SH-SY5Y (cell line): Measurements from ENCODE around the gene PPFIBP2.

Experiments
- GATA2 ChIP-seq: IDR thresholded peaks from 2 replicates; pipeline ENCODE4 v1.6.1; 2011; ENCODE audit warnings: mild to moderate bottlenecking, low read depth, low read length
- GATA3 ChIP-seq: IDR thresholded peaks from 2 replicates; pipeline ENCODE4 v1.6.1; 2011; ENCODE audit warnings: low read depth, mild to moderate bottlenecking, low read length, moderate library complexity

PPFIBP2 gene

GRCh38 chr11:7530013-7530640 lies 16.3 kb downstream of the PPFIBP2 start:
- TF ChIP-seq GATA3: no peak

GRCh38 chr11:7531011-7531410 lies 17.2 kb downstream of the PPFIBP2 start:
- TF ChIP-seq GATA2 (no peak), GATA3 (no peak)

- no peak for TF ChIP-seq GATA3
- no peak for TF ChIP-seq GATA2
Measured at GRCh38 chr11:7532405-7533145, 18.8 kb downstream of the PPFIBP2 start.

GRCh38 chr11:7533199-7534041 lies 19.6 kb downstream of the PPFIBP2 start:
- TF ChIP-seq GATA2: no peak
- TF ChIP-seq GATA3: no peak

- TF ChIP-seq GATA2: no peak
- TF ChIP-seq GATA3: no peak
Measured at GRCh38 chr11:7534042-7534378, 20.2 kb downstream of the PPFIBP2 start.

GRCh38 chr11:7536100-7536499 lies 22.3 kb downstream of the PPFIBP2 start:
- TF ChIP-seq GATA2 (no peak), GATA3 (no peak)

- TF ChIP-seq GATA3 (no peak), GATA2 (no peak)
Measured at GRCh38 chr11:7537265-7537664, 23.5 kb downstream of the PPFIBP2 start.

- TF ChIP-seq GATA2: no peak
- TF ChIP-seq GATA3: no peak
Measured at GRCh38 chr11:7538031-7538430, 24.2 kb downstream of the PPFIBP2 start.

GRCh38 chr11:7538466-7539454 lies 25.0 kb downstream of the PPFIBP2 start:
- TF ChIP-seq GATA3: no peak
- no peak for TF ChIP-seq GATA2

GRCh38 chr11:7540830-7541555 lies 27.2 kb downstream of the PPFIBP2 start:
- peak; percentile 46; the same call in 1 of the 2 replicates for TF ChIP-seq GATA2
- no peak for TF ChIP-seq GATA3

- TF ChIP-seq GATA2 (no peak), GATA3 (no peak)
Measured at GRCh38 chr11:7543302-7543701, 29.5 kb downstream of the PPFIBP2 start.

GRCh38 chr11:7544021-7544420 lies 30.2 kb downstream of the PPFIBP2 start:
- no peak for TF ChIP-seq GATA3
- no peak for TF ChIP-seq GATA2

- TF ChIP-seq GATA2 (no peak), GATA3 (no peak)
Measured at GRCh38 chr11:7545611-7546010, 31.8 kb downstream of the PPFIBP2 start.

GRCh38 chr11:7546324-7546791 lies 32.6 kb downstream of the PPFIBP2 start:
- TF ChIP-seq GATA3 (no peak), GATA2 (no peak)
